Stimulated activated CD4-positive, alpha-beta T cell treated with anti-CD3 and anti-CD28 coated beads, TNF-alpha, amount 100 ng/mL, for 4 hours (primary cell): ENCODE data around the gene OR5AU1.
"Not testable (repeated sequence)": the region's sequence is repeated elsewhere in the genome, so short reads cannot be mapped to it uniquely, and the experiment has no call there.

Experiments
- DNase-seq, 3 experiments: peaks; one replicate each; pipeline ENCODE4 v3.0.0-alpha.2; 2020; ENCODE audit warnings: low read depth in 3 of 3

The OR5AU1 gene

GRCh38 chr14:21171128-21171527 is 15.3 kb upstream of the OR5AU1 start:
- no peak for DNase-seq

GRCh38 chr14:21169573-21169972 is 13.7 kb upstream of the OR5AU1 start:
- no peak for DNase-seq

- no peak for DNase-seq
Measured at GRCh38 chr14:21168055-21168454, 12.2 kb upstream of the OR5AU1 start.

GRCh38 chr14:21165670-21166069 is 9.8 kb upstream of the OR5AU1 start:
- DNase-seq, result not testable (repeated sequence)

- not testable (repeated sequence) for DNase-seq
Measured at GRCh38 chr14:21165002-21165605, 9.2 kb upstream of the OR5AU1 start.

GRCh38 chr14:21163871-21164291 is 8.0 kb upstream of the OR5AU1 start:
- DNase-seq, result no peak

- no peak for DNase-seq
Measured at GRCh38 chr14:21162081-21162480, 6.2 kb upstream of the OR5AU1 start.

GRCh38 chr14:21160061-21160610 is 4.3 kb upstream of the OR5AU1 start:
- DNase-seq, result no peak

GRCh38 chr14:21158175-21158574 is 2.3 kb upstream of the OR5AU1 start:
- not testable (repeated sequence) for DNase-seq

GRCh38 chr14:21149641-21150367 is 6.1 kb downstream of the OR5AU1 start:
- DNase-seq, result no peak

GRCh38 chr14:21145437-21145836 is 10.4 kb downstream of the OR5AU1 start:
- no peak for DNase-seq

- DNase-seq, result no peak
Measured at GRCh38 chr14:21142357-21142756, 13.5 kb downstream of the OR5AU1 start.

- DNase-seq, result no peak
Measured at GRCh38 chr14:21136024-21136423, 19.8 kb downstream of the OR5AU1 start.

- no peak for DNase-seq
Measured at GRCh38 chr14:21133901-21134300, 22.0 kb downstream of the OR5AU1 start.

- DNase-seq, result no peak
Measured at GRCh38 chr14:21123429-21123828, 32.4 kb downstream of the OR5AU1 start.

- no peak for DNase-seq
Measured at GRCh38 chr14:21121122-21121521, 34.7 kb downstream of the OR5AU1 start.

- DNase-seq, result no peak
Measured at GRCh38 chr14:21120686-21121085, 35.2 kb downstream of the OR5AU1 start.

- no peak for DNase-seq
Measured at GRCh38 chr14:21118933-21119332, 36.9 kb downstream of the OR5AU1 start.

GRCh38 chr14:21113369-21113768 is 42.5 kb downstream of the OR5AU1 start:
- DNase-seq, result no peak

GRCh38 chr14:21112255-21112654 is 43.6 kb downstream of the OR5AU1 start:
- no peak for DNase-seq

- no peak for DNase-seq
Measured at GRCh38 chr14:21109377-21110138, 46.3 kb downstream of the OR5AU1 start.

GRCh38 chr14:21108791-21109190 is 47.1 kb downstream of the OR5AU1 start:
- DNase-seq, result no peak
